Measurements from ENCODE around the gene GABARAP. TPM values are rescaled to one million over a fixed set of nuclear protein-coding genes. Genes with fewer than 3 reads are reported as not detected.

GABARAP gene
- polyA plus RNA-seq, 1 donor (not counting 4 experiments of a cell fraction or from before 2014, with no cell fraction given) = 271 TPM

- no peak overlapping the region for H3K4me2 ChIP-seq (ENCODE audit: control insufficient read depth, extremely low read depth, insufficient read depth, low read depth, low read length)
- TF ChIP-seq CTCF (optimal IDR thresholded peaks at IDR 0.05 in 1 of 3, IDR thresholded peaks at IDR 0.05 in 1 of 3, conservative IDR thresholded peaks at IDR 0.05 in 1 of 3; ENCODE audit: extremely low read depth in 1 of 3, insufficient read depth in 2 of 3, low read length in 3 of 3) = no peak
- peaks cover 16% of the 10 kb centered on the region for H3K4me1 ChIP-seq (ENCODE audit: control insufficient read depth, extremely low read depth, insufficient read depth, low read length)
Observed at GRCh38 chr17:7283471-7284216, 41.4 kb upstream of the GABARAP start.

GRCh38 chr17:7282752-7283321 lies 40.6 kb upstream of the GABARAP start:
- dilution Hi-C loops (cut with MboI; ENCODE audit: extremely low pct_ligation_motif_present, low sequenced_read_pairs) = no loop called here
- Histone ChIP-seq H3K27ac (ENCODE audit: control insufficient read depth, insufficient read depth, low read length) (no peak overlapping the region), H3K4me1 (ENCODE audit: control insufficient read depth, extremely low read depth, insufficient read depth, low read length) (peaks cover 16% of the 10 kb centered on the region), H3K4me2 (ENCODE audit: control insufficient read depth, extremely low read depth, insufficient read depth, low read depth, low read length) (no peak overlapping the region), H3K9ac (ENCODE audit: control insufficient read depth, extremely low read depth, insufficient read depth, low read length) (no peak overlapping the region), H3K79me2 (ENCODE audit: control insufficient read depth, insufficient read depth, low read length) (no peaks in the 10 kb centered on the region), H3K9me3 (ENCODE audit: control insufficient read depth, low read depth, low read length) (no peaks in the 10 kb centered on the region), H3K4me3 (ENCODE audit: control insufficient read depth in 2 of 3, extremely low read depth in 1 of 3, insufficient read depth in 2 of 3, low read depth in 1 of 3, low read length in 3 of 3) (no peak overlapping the region), H3K36me3 (ENCODE audit: control insufficient read depth in 2 of 2, extremely low read depth in 1 of 2, insufficient read depth in 2 of 2, low read length in 2 of 2) (no peaks in the 10 kb centered on the region), H4K20me1 (ENCODE audit: control insufficient read depth, extremely low read depth, insufficient read depth, low read length) (no peaks in the 10 kb centered on the region), H3K9me1 (ENCODE audit: control insufficient read depth, extremely low read depth, insufficient read depth, low read length) (no peaks in the 10 kb centered on the region), H3K27me3 (ENCODE audit: control insufficient read depth, extremely low read depth, insufficient read depth, low read length) (peaks cover 42% of the 10 kb centered on the region), H2AFZ (ENCODE audit: control insufficient read depth, low read length) (no peak overlapping the region)
- FAIRE-seq (no peak), DNase-seq (ENCODE audit: low read depth, low spot score) (no peak)
- TF ChIP-seq CTCF (optimal IDR thresholded peaks at IDR 0.05 in 1 of 3, IDR thresholded peaks at IDR 0.05 in 1 of 3, conservative IDR thresholded peaks at IDR 0.05 in 1 of 3; ENCODE audit: extremely low read depth in 1 of 3, insufficient read depth in 2 of 3, low read length in 3 of 3) = peak in 2 of 3 experiments; percentile 11 to 21
- no peak for TF ChIP-seq EZH2 (IDR thresholded peaks at IDR 0.05; ENCODE audit: low read length)

More at GRCh38 chr17:7283471-7284216, 41.4 kb upstream of the GABARAP start:
- FAIRE-seq = no peak
- Histone ChIP-seq H2AFZ (ENCODE audit: control insufficient read depth, low read length) (no peak overlapping the region), H3K27ac (ENCODE audit: control insufficient read depth, insufficient read depth, low read length) (no peak overlapping the region), H4K20me1 (ENCODE audit: control insufficient read depth, extremely low read depth, insufficient read depth, low read length) (no peaks in the 10 kb centered on the region), H3K27me3 (ENCODE audit: control insufficient read depth, extremely low read depth, insufficient read depth, low read length) (peaks cover 46% of the 10 kb centered on the region), H3K36me3 (ENCODE audit: control insufficient read depth in 2 of 2, extremely low read depth in 1 of 2, insufficient read depth in 2 of 2, low read length in 2 of 2) (no peaks in the 10 kb centered on the region), H3K9me3 (ENCODE audit: control insufficient read depth, low read depth, low read length) (no peaks in the 10 kb centered on the region), H3K79me2 (ENCODE audit: control insufficient read depth, insufficient read depth, low read length) (no peaks in the 10 kb centered on the region), H3K9me1 (ENCODE audit: control insufficient read depth, extremely low read depth, insufficient read depth, low read length) (no peaks in the 10 kb centered on the region), H3K4me3 (ENCODE audit: control insufficient read depth in 2 of 3, extremely low read depth in 1 of 3, insufficient read depth in 2 of 3, low read depth in 1 of 3, low read length in 3 of 3) (no peak overlapping the region), H3K9ac (ENCODE audit: control insufficient read depth, extremely low read depth, insufficient read depth, low read length) (no peak overlapping the region)
- no peak for DNase-seq (ENCODE audit: low read depth, low spot score)
- dilution Hi-C loops (cut with MboI; ENCODE audit: extremely low pct_ligation_motif_present, low sequenced_read_pairs) = no loop called here
